T-cell (primary cell): Measurements from ENCODE around the gene DOK1. TPM values are rescaled to one million over a fixed set of nuclear protein-coding genes. Genes with fewer than 3 reads are reported as not detected.

Experiments
- ATAC-seq, 4 experiments: fragments of 200-7000 bp in 3 of 4; fragments of 150-1000 bp in 1 of 4; cut with Tn5 transposase; replicated peaks in 1 of 4; 1 replicate in 3 of 4; 2 replicates in 1 of 4; pipeline ENCODE4 v1.10.0; 2021; ENCODE audit warnings: moderate library complexity in 3 of 4, mild to moderate bottlenecking in 2 of 4, moderate number of reproducible peaks in 1 of 4
- CTCF ChIA-PET, 2 donors: fragments of 300-600 bp; sonication (Branson Sonifier 250); formaldehyde crosslinking; loops; one replicate each; lab custom pipeline; 2022; ENCODE audit warnings: antibody characterized with exemption in 2 of 2; lab: Charles Lee
- POLR2A ChIA-PET, 2 donors: fragments of 300-600 bp; sonication (Branson Sonifier 250); formaldehyde crosslinking; loops; one replicate each; lab custom pipeline; 2022; ENCODE audit warnings: antibody characterized with exemption in 2 of 2; lab: Charles Lee
- DNase-seq, 35 experiments: peaks; one replicate each; pipeline versions ENCODE4 v3.0.0 to v3.0.0-alpha.2; 2013 to 2023
- H3K27ac ChIP-seq: one replicate; pipeline ENCODE4 v1.5.1; 2013; ENCODE audit warnings: low read length
- H3K27me3 ChIP-seq, 2 experiments: replicated peaks in 1 of 2; 1 replicate in 1 of 2; 2 replicates in 1 of 2; pipeline versions ENCODE4 v1.6.1 to v1.7.0; 2013; ENCODE audit warnings: low read length in 1 of 2, mixed read lengths in 1 of 2; ENCODE audit not compliant: control insufficient read depth in 2 of 2, insufficient read depth in 2 of 2; ENCODE audit errors: extremely low read depth in 1 of 2
- H3K36me3 ChIP-seq, 2 donors: 1 replicate in 1 of 2; 2 replicates in 1 of 2; pipeline versions ENCODE4 v1.6.1 to v1.7.0; 2013; ENCODE audit warnings: low read length in 1 of 2; ENCODE audit not compliant: control insufficient read depth in 2 of 2, insufficient read depth in 1 of 2; ENCODE audit errors: extremely low read depth in 1 of 2
- H3K4me1 ChIP-seq, 2 experiments: 1 replicate in 1 of 2; 2 replicates in 1 of 2; pipeline versions ENCODE4 v1.6.1 to v1.7.0; 2013; ENCODE audit warnings: low read length in 2 of 2, mixed read lengths in 1 of 2; ENCODE audit not compliant: insufficient read depth in 2 of 2, control insufficient read depth in 1 of 2; ENCODE audit errors: extremely low read depth in 1 of 2
- H3K4me3 ChIP-seq, 2 donors: 1 replicate in 1 of 2; 2 replicates in 1 of 2; pipeline versions ENCODE4 v1.5.1 to v1.7.0; 2013; ENCODE audit warnings: mild to moderate bottlenecking in 2 of 2, low read length in 1 of 2, moderate library complexity in 1 of 2; ENCODE audit not compliant: control insufficient read depth in 1 of 2; ENCODE audit errors: extremely low read depth in 1 of 2
- H3K9me3 ChIP-seq: 2 replicates; pipeline ENCODE4 v1.7.0; 2013
- H3K27ac Mint-ChIP-seq, 2 donors: one replicate each; pipeline ENCODE4 v1.8.0; 2020 to 2021; ENCODE audit warnings: mild to moderate bottlenecking in 2 of 2, mixed read lengths in 2 of 2
- H3K27me3 Mint-ChIP-seq, 2 donors: one replicate each; pipeline ENCODE4 v1.8.0; 2021 to 2022; ENCODE audit warnings: mixed read lengths in 2 of 2
- H3K36me3 Mint-ChIP-seq: one replicate; pipeline ENCODE4 v1.8.0; 2021; ENCODE audit warnings: mixed read lengths
- H3K4me1 Mint-ChIP-seq, 3 donors: one replicate each; pipeline ENCODE4 v1.8.0; 2020 to 2022; ENCODE audit warnings: mixed read lengths in 3 of 3, mild to moderate bottlenecking in 1 of 3
- H3K4me3 Mint-ChIP-seq, 3 donors: one replicate each; pipeline ENCODE4 v1.8.0; 2020 to 2022; ENCODE audit warnings: mild to moderate bottlenecking in 3 of 3, mixed read lengths in 3 of 3, moderate library complexity in 3 of 3
- H3K9me3 Mint-ChIP-seq, 3 donors: one replicate each; pipeline ENCODE4 v1.8.0; 2020 to 2022; ENCODE audit warnings: mixed read lengths in 3 of 3
- WGBS: methylation state at CpG from one replicate; pipeline ENCODE4 v1.1.5; 2013; ENCODE audit warnings: missing lambda C conversion rate; ENCODE audit not compliant: insufficient coverage; 5-methylcytosine and 5-hydroxymethylcytosine counted together
- total RNA-seq, 35 experiments: library from RNA in 6 of 35; stranded (reverse) in 6 of 35; fragments of 120-200 nt in 1 of 35; gene quantifications; one replicate each; pipeline versions ENCODE4 v1.2.1 to v1.2.4 and lab custom pipeline; 2013 to 2026

The DOK1 gene
- total RNA-seq, 5 donors from 2014 or later (not counting 1 experiment from before 2014, with no cell fraction given), result 9.6 to 36.5 (median 33.0) TPM

GRCh38 chr2:74602586-74603281 is 48.2 kb downstream of the DOK1 start:
- no peaks in the 10 kb centered on the region for H3K4me1 ChIP-seq
- Mint-ChIP-seq H3K4me1 (peaks cover 0 to 6% (median 0%) of the 10 kb centered on the region in 3 donors), H3K9me3 (no peaks in the 10 kb centered on the region), H3K27ac (no peak overlapping the region), H3K36me3 (no peaks in the 10 kb centered on the region), H3K4me3 (no peak overlapping the region), H3K27me3 (peaks cover 29 to 36% of the 10 kb centered on the region in 2 donors)
- ChIA-PET CTCF (interaction anchor here in 1 of 2 donors (0.6 kb wide), 1 partner anchor 70 kb away, joined by 3 read pairs; no protein-coding TSS in a partner anchor), POLR2A (interaction anchor here in 1 of 2 donors (0.5 kb wide), 1 partner anchor 39 kb away, joined by 5 read pairs; no protein-coding TSS in a partner anchor)
- no peak overlapping the region for H3K4me3 ChIP-seq
- peaks cover 2 to 11% of the 10 kb centered on the region in 2 experiments for H3K27me3 ChIP-seq
- no peak overlapping the region for H3K27ac ChIP-seq
- H3K9me3 ChIP-seq, result no peaks in the 10 kb centered on the region
- no peak for DNase-seq
- no peak for ATAC-seq
- WGBS, result no CpG with 5 or more reads among the region's 1 CpG
- H3K36me3 ChIP-seq, result no peaks in the 10 kb centered on the region

GRCh38 chr2:74603282-74604000 is 48.9 kb downstream of the DOK1 start:
- no peak for DNase-seq
- Histone ChIP-seq H3K4me1 (no peaks in the 10 kb centered on the region), H3K9me3 (no peaks in the 10 kb centered on the region), H3K36me3 (no peaks in the 10 kb centered on the region), H3K27ac (no peak overlapping the region), H3K4me3 (no peak overlapping the region), H3K27me3 (peaks cover 2 to 8% of the 10 kb centered on the region in 2 experiments)
- Mint-ChIP-seq H3K9me3 (no peaks in the 10 kb centered on the region), H3K36me3 (no peaks in the 10 kb centered on the region), H3K4me1 (peaks cover 0 to 6% (median 0%) of the 10 kb centered on the region in 3 donors), H3K27me3 (peaks cover 29 to 41% of the 10 kb centered on the region in 2 donors), H3K27ac (no peak overlapping the region), H3K4me3 (no peak overlapping the region)
- ATAC-seq, result no peak
- WGBS, result 66% methylated on average over 2 of the region's 7 CpGs
- POLR2A ChIA-PET, result no interaction called here
- CTCF ChIA-PET, result no interaction called here

- Histone ChIP-seq H3K4me3 (no peak overlapping the region), H3K9me3 (no peaks in the 10 kb centered on the region), H3K27ac (no peak overlapping the region), H3K27me3 (peaks cover 2 to 8% of the 10 kb centered on the region in 2 experiments), H3K36me3 (no peaks in the 10 kb centered on the region), H3K4me1 (no peaks in the 10 kb centered on the region)
- Mint-ChIP-seq H3K27ac (no peak overlapping the region), H3K9me3 (no peaks in the 10 kb centered on the region), H3K36me3 (no peaks in the 10 kb centered on the region), H3K4me1 (peaks cover 0 to 6% (median 0%) of the 10 kb centered on the region in 3 donors), H3K27me3 (peaks cover 37 to 44% of the 10 kb centered on the region in 2 donors), H3K4me3 (no peak overlapping the region)
- POLR2A ChIA-PET, result no interaction called here
- no peak for ATAC-seq
- no peak for DNase-seq
- no CpG with 5 or more reads among the region's 5 CpGs for WGBS
- CTCF ChIA-PET, result no interaction called here
Measured at GRCh38 chr2:74606927-74607326, 52.4 kb downstream of the DOK1 start.

Other genes with a start within 250 kb of the DOK1 start
- gene SLC4A5, start 211.3 kb upstream of the DOK1 start, total RNA-seq, result 10 to 100 TPM; 10.1 to 19.3 (median 14.6) TPM
- gene DCTN1, start 174.4 kb upstream of the DOK1 start, total RNA-seq, result 100 to 1,000 TPM in 3 of 5 donors, 10 to 100 TPM in 2; 81.9 to 124 (median 117) TPM
- 1 to 10 TPM; 5.0 to 9.5 (median 7.5) TPM for gene C2orf81, start 133.1 kb upstream of the DOK1 start, total RNA-seq
- 10 to 100 TPM; 31.4 to 46.8 (median 45.4) TPM for gene WDR54, start 133.0 kb upstream of the DOK1 start, total RNA-seq
- 1 to 10 TPM in 1 of 5 donors, under 1 TPM in 3, not detected in 1; 0.93 to 1.7 (median 0.96) TPM for gene RTKN, start 112.8 kb upstream of the DOK1 start, total RNA-seq
- gene INO80B, start 99.6 kb upstream of the DOK1 start, total RNA-seq, result 10 to 100 TPM; 44.5 to 70.8 (median 68.4) TPM
- gene WBP1, start 96.3 kb upstream of the DOK1 start, total RNA-seq, result 100 to 1,000 TPM in 2 of 5 donors, 10 to 100 TPM in 3; 80.2 to 104 (median 98.2) TPM
- gene MOGS, start 89.3 kb upstream of the DOK1 start, total RNA-seq, result 100 to 1,000 TPM in 1 of 5 donors, 10 to 100 TPM in 4; 72.0 to 114 (median 93.8) TPM
- gene MRPL53, start 82.0 kb upstream of the DOK1 start, total RNA-seq, result 10 to 100 TPM; 53.9 to 77.9 (median 59.4) TPM
- gene CCDC142, start 71.7 kb upstream of the DOK1 start, total RNA-seq, result 10 to 100 TPM; 16.1 to 59.3 (median 56.7) TPM
- gene TTC31, start 71.6 kb upstream of the DOK1 start, total RNA-seq, result 10 to 100 TPM; 33.1 to 45.8 (median 44.6) TPM
- gene LBX2, start 55.1 kb upstream of the DOK1 start, total RNA-seq, result under 1 TPM in 4 of 5 donors, not detected in 1; 0.32 to 0.73 (median 0.66) TPM
- gene PCGF1, start 47.0 kb upstream of the DOK1 start, total RNA-seq, result 10 to 100 TPM; 17.6 to 34.3 (median 28.0) TPM
- gene TLX2, start 40.3 kb upstream of the DOK1 start, total RNA-seq, result under 1 TPM in 2 of 5 donors, not detected in 3; 0.28 to 0.46 TPM
- under 1 TPM in 3 of 5 donors, not detected in 2; 0.33 to 0.76 (median 0.47) TPM for gene DQX1, start 28.5 kb upstream of the DOK1 start, total RNA-seq
- gene AUP1, start 25.0 kb upstream of the DOK1 start, total RNA-seq, result 100 to 1,000 TPM; 144 to 167 (median 149) TPM
- gene HTRA2, start 24.8 kb upstream of the DOK1 start, total RNA-seq, result 10 to 100 TPM; 25.1 to 45.2 (median 38.3) TPM
- gene LOXL3, start 778 bp upstream of the DOK1 start, total RNA-seq, result under 1 TPM in 4 of 5 donors, not detected in 1; 0.10 to 0.47 (median 0.38) TPM
- gene M1AP, start 93.6 kb downstream of the DOK1 start, total RNA-seq, result not detected
- gene SEMA4F, start 99.5 kb downstream of the DOK1 start, total RNA-seq, result 10 to 100 TPM; 12.2 to 24.9 (median 18.6) TPM